Measurements from ENCODE around the gene ARID3A. TPM values are rescaled to one million over a fixed set of nuclear protein-coding genes. Genes with fewer than 3 reads are reported as not detected.

The ARID3A gene
- total RNA-seq, 2 experiments from 2014 or later: 18.7 to 22.1 TPM

DNA sequence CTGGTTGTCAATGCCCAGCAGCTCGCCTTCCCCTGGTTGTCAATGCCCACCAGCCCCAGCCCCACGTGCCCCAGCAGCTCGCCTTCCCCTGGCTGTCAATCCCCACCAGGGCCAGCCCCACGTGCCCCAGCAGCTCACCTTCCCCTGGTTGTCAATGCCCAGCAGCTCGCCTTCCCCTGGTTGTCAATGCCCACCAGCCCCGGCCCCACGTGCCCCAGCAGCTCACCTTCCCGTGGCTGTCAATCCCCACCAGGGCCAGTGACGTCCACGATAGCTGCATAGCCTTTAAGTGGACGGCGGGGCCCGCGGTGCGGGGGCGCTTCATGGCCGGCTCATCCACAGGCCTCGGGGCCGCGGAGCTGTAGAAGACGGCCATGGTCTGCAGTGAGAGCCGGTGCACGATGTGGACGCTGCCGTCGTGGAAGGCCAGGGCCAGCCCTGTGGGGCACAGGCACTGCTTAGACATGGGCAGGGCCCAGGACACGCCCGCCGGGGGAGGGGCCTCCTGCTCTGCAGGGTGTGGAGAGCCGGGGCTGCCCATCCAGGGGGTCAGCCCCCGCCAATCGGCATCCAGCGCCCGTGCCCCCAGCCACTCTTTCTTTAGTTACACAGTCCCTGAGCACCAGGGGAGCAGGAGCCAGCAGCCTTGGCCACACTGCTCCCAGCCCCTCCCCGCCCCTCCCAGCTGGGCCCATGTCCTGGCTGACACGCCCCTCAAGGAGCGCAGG, 46.0 kb upstream of the ARID3A start:
- TF ChIP-seq, protein P1, sequence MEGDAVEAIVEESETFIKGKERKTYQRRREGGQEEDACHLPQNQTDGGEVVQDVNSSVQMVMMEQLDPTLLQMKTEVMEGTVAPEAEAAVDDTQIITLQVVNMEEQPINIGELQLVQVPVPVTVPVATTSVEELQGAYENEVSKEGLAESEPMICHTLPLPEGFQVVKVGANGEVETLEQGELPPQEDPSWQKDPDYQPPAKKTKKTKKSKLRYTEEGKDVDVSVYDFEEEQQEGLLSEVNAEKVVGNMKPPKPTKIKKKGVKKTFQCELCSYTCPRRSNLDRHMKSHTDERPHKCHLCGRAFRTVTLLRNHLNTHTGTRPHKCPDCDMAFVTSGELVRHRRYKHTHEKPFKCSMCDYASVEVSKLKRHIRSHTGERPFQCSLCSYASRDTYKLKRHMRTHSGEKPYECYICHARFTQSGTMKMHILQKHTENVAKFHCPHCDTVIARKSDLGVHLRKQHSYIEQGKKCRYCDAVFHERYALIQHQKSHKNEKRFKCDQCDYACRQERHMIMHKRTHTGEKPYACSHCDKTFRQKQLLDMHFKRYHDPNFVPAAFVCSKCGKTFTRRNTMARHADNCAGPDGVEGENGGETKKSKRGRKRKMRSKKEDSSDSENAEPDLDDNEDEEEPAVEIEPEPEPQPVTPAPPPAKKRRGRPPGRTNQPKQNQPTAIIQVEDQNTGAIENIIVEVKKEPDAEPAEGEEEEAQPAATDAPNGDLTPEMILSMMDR (IDR thresholded peaks at IDR 0.05): no peak
- H3K4me3 Mint-ChIP-seq: no peak overlapping the region
- H3K36me3 Mint-ChIP-seq (ENCODE audit: low read depth): peaks cover 2% of the 10 kb centered on the region
- CTCF ChIA-PET: interaction anchor here (1.6 kb wide), 1 partner anchor 102 kb away, joined by 3 read pairs; no protein-coding TSS in a partner anchor
- POLR2A ChIA-PET: no interaction called here
- no peaks in the 10 kb centered on the region for H3K9me3 Mint-ChIP-seq
- H3K4me1 Mint-ChIP-seq (ENCODE audit: low read depth): no peaks in the 10 kb centered on the region
- no peak for DNase-seq
- H3K27ac Mint-ChIP-seq: no peak overlapping the region
- ATAC-seq: no peak
- intact Hi-C loops (cut with micrococcal nuclease): no loop called here
- no peaks in the 10 kb centered on the region for H3K27me3 Mint-ChIP-seq

DNA sequence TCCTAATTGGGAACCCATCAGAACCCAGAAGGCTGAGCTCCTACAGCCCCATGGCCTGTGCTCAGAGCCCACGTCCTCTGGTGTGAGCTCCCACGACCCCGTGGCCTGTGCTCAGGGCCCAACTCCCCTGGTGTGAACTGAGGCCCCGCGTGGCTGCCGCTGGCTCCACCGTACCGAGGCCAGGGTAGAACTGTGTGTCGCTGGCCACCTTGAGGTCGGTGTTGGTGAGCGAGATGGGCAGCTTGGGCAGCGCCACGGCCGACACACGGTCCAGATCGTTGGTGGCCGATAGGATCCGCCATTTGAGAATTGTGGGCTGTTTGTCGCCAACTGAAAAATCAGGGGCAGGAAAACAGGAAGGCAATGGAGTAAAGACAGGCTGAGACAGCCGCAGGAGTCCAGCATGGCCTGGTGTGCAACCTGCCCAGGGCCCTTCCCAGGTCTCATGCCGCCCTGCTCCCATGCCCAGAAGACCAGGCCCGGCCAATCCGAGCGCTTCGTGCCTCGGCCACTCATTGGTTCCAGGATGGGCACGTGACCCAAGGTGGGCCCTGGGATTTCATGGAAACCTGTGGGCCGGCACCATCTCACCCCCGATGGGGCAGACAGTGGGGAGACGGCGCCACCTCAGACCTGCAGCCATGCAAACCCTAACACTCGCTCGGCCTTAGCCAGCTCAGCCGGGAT, 44.3 kb upstream of the ARID3A start:
- ATAC-seq (no peak), DNase-seq (no peak)
- TF ChIP-seq, protein P1 (IDR thresholded peaks at IDR 0.05): no peak
- no peak overlapping the region for H3K4me3 Mint-ChIP-seq
- POLR2A ChIA-PET: no interaction called here
- H3K27me3 Mint-ChIP-seq: no peaks in the 10 kb centered on the region
- H3K27ac Mint-ChIP-seq: no peak overlapping the region
- intact Hi-C loops (cut with micrococcal nuclease): no loop called here
- H3K9me3 Mint-ChIP-seq: no peaks in the 10 kb centered on the region
- peaks cover 2% of the 10 kb centered on the region for H3K36me3 Mint-ChIP-seq (ENCODE audit: low read depth)
- H3K4me1 Mint-ChIP-seq (ENCODE audit: low read depth): no peaks in the 10 kb centered on the region
- CTCF ChIA-PET: no interaction called here

DNA sequence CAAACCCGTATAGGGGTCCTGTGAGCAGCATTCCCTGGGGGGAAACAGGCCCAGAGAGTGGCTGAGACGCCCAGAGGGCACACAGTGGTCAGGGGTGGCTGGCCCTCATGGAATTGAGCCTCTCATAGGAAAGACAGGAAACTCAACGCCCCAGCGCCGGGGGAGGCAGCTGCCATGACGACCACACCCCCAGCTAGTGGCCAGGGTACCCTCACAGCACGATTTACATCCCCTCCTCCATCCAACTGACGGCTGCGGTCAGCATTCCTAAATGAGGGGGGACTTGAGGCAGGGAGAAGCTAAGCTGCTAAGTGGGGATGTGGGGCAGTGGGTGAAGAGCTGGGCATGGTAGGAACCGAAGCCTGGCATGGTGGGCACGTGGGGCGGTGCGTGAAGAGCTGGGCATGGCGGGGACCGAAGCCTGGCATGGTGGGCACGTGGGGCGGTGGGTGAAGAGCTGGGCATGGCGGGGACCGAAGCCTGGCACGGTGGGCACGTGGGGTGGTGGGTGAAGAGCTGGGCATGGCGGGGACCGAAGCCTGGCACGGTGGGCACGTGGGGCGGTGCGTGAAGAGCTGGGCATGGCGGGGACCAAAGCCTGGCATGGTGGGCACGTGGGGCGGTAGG, 42.9 kb upstream of the ARID3A start:
- Mint-ChIP-seq H3K36me3 (ENCODE audit: low read depth) (peaks cover 2% of the 10 kb centered on the region), H3K27ac (no peak overlapping the region), H3K4me1 (ENCODE audit: low read depth) (peaks cover 2% of the 10 kb centered on the region), H3K9me3 (no peaks in the 10 kb centered on the region), H3K27me3 (no peaks in the 10 kb centered on the region), H3K4me3 (no peak overlapping the region)
- ATAC-seq (no peak), DNase-seq (no peak)
- intact Hi-C loops (cut with micrococcal nuclease): no loop called here
- ChIA-PET POLR2A (no interaction called here), CTCF (no interaction called here)
- TF ChIP-seq, protein P1 (IDR thresholded peaks at IDR 0.05): no peak

DNA sequence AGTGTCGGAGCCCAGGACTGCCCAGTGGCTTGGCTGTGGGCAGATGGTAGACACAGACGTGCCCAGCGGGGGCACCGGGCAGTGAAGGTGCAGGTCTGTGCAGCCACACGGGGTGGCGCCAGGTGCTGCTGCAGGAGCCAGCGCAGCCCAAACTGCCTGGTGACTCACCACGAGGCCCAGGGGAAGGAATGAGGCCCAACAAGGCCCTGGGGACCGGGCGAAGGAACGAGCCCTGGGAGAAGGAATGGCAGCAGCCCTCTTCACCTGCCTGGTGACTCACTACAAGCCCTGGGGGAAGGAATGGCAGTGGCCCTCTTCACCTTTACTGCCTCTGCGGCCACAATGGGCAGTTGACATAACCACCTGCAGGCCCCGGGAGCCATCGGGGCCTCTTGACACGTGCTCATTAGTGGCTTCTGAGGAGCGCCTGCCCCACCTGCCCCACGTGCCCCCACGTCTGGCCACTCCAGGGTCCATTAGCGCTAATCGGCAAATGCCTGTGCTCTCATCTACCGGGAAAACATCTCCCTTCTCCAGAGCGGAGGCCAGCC, 42.1 kb upstream of the ARID3A start:
- ATAC-seq (no peak), DNase-seq (no peak)
- no peaks in the 10 kb centered on the region for H3K27me3 Mint-ChIP-seq
- intact Hi-C loops (cut with micrococcal nuclease): no loop called here
- ChIA-PET CTCF (no interaction called here), POLR2A (no interaction called here)
- no peaks in the 10 kb centered on the region for H3K9me3 Mint-ChIP-seq
- peaks cover 2% of the 10 kb centered on the region for H3K36me3 Mint-ChIP-seq (ENCODE audit: low read depth)
- peaks cover 2% of the 10 kb centered on the region for H3K4me1 Mint-ChIP-seq (ENCODE audit: low read depth)
- TF ChIP-seq, protein P1 (IDR thresholded peaks at IDR 0.05): no peak
- H3K4me3 Mint-ChIP-seq: no peak overlapping the region
- no peak overlapping the region for H3K27ac Mint-ChIP-seq
